DMS 273 (cell line): Measurements from ENCODE around the gene POLR3K.
A peak's percentile ranks its signal among the peaks of the same experiment; 100 is the strongest.
"Not testable (repeated sequence)": the region's sequence is repeated elsewhere in the genome, so short reads cannot be mapped to it uniquely, and the experiment has no call there.

ENCODE experiments used
- DNase-seq: peaks from one replicate; lab custom pipeline; 2025; ENCODE audit not compliant: unreplicated experiment; lab: John Stamatoyannopoulos, UW

Gene POLR3K

DNA sequence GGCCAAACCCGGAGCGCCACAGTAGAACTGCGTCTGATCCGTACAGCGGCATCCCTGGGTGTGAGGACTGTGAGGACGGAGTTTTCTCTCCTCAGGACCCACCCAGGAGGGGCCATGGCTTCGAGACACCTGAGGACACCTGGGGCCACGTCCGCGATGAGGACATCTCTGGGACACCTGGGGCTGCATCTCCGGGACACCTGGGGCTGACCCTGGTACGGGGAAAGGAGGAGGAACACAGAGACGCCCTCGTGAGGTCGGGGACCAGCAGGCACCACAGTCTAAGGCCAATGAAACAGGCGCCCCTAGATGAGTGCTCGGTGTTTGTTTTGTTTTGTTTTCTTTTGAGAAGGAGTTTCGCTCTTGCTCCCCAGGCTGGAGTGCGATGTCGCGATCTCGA is 29.3 kb downstream of the POLR3K start:
- DNase-seq = not testable (repeated sequence)

DNA sequence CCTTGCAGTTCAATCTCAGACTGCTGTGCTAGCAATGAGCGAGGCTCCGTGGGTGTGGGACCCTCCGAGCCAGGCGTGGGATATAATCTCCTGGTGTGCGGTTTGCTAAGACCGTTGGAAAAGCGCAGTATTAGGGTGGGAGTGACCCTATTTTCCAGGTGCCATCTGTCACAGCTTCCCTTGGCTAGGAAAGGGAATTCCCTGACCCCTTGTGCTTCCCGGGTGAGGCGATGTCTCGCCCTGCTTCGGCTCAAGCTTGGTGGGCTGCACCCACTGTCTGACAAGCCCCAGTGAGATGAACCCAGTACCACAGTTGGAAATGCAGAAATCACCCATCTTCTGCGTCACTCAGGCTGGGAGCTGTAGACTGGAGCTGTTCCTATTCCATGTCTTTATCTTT is 32.5 kb downstream of the POLR3K start:
- DNase-seq = not testable (repeated sequence)

DNA sequence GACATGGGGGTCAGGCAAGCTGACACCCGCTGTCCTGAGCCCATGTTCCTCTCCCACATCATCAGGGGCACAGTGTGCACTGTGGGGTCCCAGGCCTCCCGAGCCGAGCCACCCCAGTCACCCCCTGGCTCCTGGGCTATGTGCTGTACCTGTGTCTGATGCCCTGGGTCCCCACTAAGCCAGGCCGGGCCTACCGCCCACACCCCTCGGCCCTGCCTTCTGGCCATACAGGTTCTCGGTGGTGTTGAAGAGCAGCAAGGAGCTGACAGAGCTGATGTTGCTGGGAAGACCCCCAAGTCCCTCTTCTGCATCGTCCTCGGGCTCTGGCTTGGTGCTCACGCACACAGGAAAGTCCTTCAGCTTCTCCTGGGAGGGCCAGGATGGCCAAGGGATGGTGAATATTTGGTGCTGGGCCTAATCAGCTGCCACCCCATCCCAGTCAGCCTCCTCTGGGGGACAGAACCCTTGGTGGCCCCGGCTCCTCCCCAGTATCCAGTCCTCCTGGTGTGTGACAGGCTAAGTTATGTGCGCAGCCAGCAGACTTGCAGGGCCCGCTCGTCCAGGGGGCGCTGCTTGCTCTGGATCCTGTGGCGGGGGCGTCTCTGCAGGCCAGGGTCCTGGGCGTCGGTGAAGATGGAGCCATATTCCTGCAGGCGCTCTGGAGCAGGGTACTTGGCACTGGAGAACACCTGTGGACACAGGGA is 36.2 kb downstream of the POLR3K start:
- DNase-seq = not testable (repeated sequence)

DNA sequence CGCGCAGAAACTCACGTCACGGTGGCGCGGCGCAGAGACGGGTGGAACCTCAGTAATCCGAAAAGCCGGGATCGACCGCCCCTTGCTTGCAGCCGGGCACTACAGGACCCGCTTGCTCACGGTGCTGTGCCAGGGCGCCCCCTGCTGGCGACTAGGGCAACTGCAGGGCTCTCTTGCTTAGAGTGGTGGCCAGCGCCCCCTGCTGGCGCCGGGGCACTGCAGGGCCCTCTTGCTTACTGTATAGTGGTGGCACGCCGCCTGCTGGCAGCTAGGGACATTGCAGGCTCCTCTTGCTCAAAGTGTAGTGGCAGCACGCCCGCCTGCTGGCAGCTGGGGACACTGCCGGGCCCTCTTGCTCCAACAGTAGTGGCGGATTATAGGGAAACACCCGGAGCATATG is 42.6 kb downstream of the POLR3K start:
- peak; percentile 90 for DNase-seq

DNA sequence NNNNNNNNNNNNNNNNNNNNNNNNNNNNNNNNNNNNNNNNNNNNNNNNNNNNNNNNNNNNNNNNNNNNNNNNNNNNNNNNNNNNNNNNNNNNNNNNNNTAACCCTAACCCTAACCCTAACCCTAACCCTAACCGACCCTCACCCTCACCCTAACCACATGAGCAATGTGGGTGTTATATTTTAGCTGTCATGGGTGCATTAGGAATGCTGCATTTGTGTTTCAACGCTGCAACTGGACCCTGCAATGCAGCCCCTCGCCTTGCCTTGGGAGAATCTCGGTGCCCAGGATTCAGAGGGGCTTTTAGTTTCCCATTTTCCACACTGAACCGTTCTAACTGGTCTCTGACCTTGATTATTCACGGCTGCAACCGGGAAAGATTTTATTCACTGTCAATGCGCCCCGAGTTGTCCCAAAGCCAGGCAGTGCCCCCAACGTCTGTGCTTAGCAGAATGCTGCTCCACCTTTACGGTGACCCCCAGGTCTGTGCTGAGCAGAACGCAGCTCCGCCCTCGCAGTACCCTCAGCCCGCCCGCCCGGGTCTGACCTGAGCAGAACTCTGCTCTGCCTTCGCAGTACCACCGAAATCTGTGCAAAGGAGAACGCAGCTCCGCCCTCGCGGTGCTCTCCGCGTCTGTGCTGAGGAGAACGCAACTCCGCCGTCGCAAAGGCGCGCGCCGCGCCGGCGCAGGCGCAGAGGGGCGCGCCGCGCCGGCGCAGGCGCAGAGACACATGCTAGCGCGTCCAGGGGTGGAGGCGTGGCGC is 43.3 kb downstream of the POLR3K start:
- no peak for DNase-seq
